ENCODE data around the gene RBM33. TPM values are rescaled to one million over a fixed set of nuclear protein-coding genes. Genes with fewer than 3 reads are reported as not detected.
"Not testable (repeated sequence)": the region's sequence is repeated elsewhere in the genome, so short reads cannot be mapped to it uniquely, and the experiment has no call there.

The RBM33 gene
- total and polyA plus RNA-seq, 4 donors = 4.1 to 80.0 (median 47.2) TPM

- no peak for DNase-seq
- H3K27me3 ChIP-seq (ENCODE audit: control insufficient read depth in 1 of 2, insufficient read depth in 2 of 2, low read length in 1 of 2) = no peaks in the 10 kb centered on the region
- WGBS, 2 donors = 76 to 77% methylated on average over 8 of the region's 8 CpGs
Measured at GRCh38 chr7:155604504-155604997, 39.9 kb upstream of the RBM33 start.

GRCh38 chr7:155609185-155609584 lies 35.3 kb upstream of the RBM33 start:
- DNase-seq (no peak), ATAC-seq (ENCODE audit: low FRiP score) (no peak)
- intact Hi-C loops (cut with DNase I) = no loop called here
- Histone ChIP-seq H3K36me3 (ENCODE audit: control insufficient read depth in 1 of 2, insufficient read depth in 2 of 2, low read length in 1 of 2) (no peaks in the 10 kb centered on the region), H3K27ac (ENCODE audit: low read depth in 1 of 2, low read length in 2 of 2) (no peak overlapping the region), H3K4me3 (ENCODE audit: low read length in 2 of 2) (no peak overlapping the region), H3K4me1 (ENCODE audit: control insufficient read depth in 1 of 2, insufficient read depth in 2 of 2, low read length in 2 of 2) (no peaks in the 10 kb centered on the region), H3K9me3 (ENCODE audit: control insufficient read depth, low read length) (peaks cover 1% of the 10 kb centered on the region), H3K27me3 (ENCODE audit: control insufficient read depth in 1 of 2, insufficient read depth in 2 of 2, low read length in 1 of 2) (no peaks in the 10 kb centered on the region)
- 90 to 91% methylated on average over 12 of the region's 12 CpGs for WGBS, 2 donors

More at GRCh38 chr7:155604504-155604997, 39.9 kb upstream of the RBM33 start:
- H3K27ac ChIP-seq (ENCODE audit: low read depth in 1 of 2, low read length in 2 of 2) = no peak overlapping the region
- no peaks in the 10 kb centered on the region for H3K4me1 ChIP-seq (ENCODE audit: control insufficient read depth in 1 of 2, insufficient read depth in 2 of 2, low read length in 2 of 2)
- intact Hi-C loops (cut with DNase I) = no loop called here
- H3K36me3 ChIP-seq (ENCODE audit: control insufficient read depth in 1 of 2, insufficient read depth in 2 of 2, low read length in 1 of 2) = no peaks in the 10 kb centered on the region
- no peak for ATAC-seq (ENCODE audit: low FRiP score)
- H3K4me3 ChIP-seq (ENCODE audit: low read length in 2 of 2) = no peak overlapping the region
- H3K9me3 ChIP-seq (ENCODE audit: control insufficient read depth, low read length) = no peaks in the 10 kb centered on the region

- intact Hi-C loops (cut with DNase I) = no loop called here
- Histone ChIP-seq H3K36me3 (ENCODE audit: control insufficient read depth in 1 of 2, insufficient read depth in 2 of 2, low read length in 1 of 2) (no peaks in the 10 kb centered on the region), H3K27me3 (ENCODE audit: control insufficient read depth in 1 of 2, insufficient read depth in 2 of 2, low read length in 1 of 2) (no peaks in the 10 kb centered on the region), H3K4me3 (ENCODE audit: low read length in 2 of 2) (no peak overlapping the region), H3K4me1 (ENCODE audit: control insufficient read depth in 1 of 2, insufficient read depth in 2 of 2, low read length in 2 of 2) (no peaks in the 10 kb centered on the region), H3K9me3 (ENCODE audit: control insufficient read depth, low read length) (peaks cover 1% of the 10 kb centered on the region), H3K27ac (ENCODE audit: low read depth in 1 of 2, low read length in 2 of 2) (no peak overlapping the region)
- DNase-seq (no peak), ATAC-seq (ENCODE audit: low FRiP score) (no peak)
- 19 to 35% methylated on average over 11 of the region's 11 CpGs for WGBS, 2 donors
Measured at GRCh38 chr7:155610633-155611193, 33.7 kb upstream of the RBM33 start.

GRCh38 chr7:155611808-155612447 lies 32.5 kb upstream of the RBM33 start:
- ATAC-seq (ENCODE audit: low FRiP score) (no peak), DNase-seq (no peak)
- Histone ChIP-seq H3K27ac (ENCODE audit: low read depth in 1 of 2, low read length in 2 of 2) (no peak overlapping the region), H3K36me3 (ENCODE audit: control insufficient read depth in 1 of 2, insufficient read depth in 2 of 2, low read length in 1 of 2) (no peaks in the 10 kb centered on the region), H3K27me3 (ENCODE audit: control insufficient read depth in 1 of 2, insufficient read depth in 2 of 2, low read length in 1 of 2) (no peaks in the 10 kb centered on the region), H3K4me3 (ENCODE audit: low read length in 2 of 2) (no peak overlapping the region), H3K4me1 (ENCODE audit: control insufficient read depth in 1 of 2, insufficient read depth in 2 of 2, low read length in 2 of 2) (no peaks in the 10 kb centered on the region), H3K9me3 (ENCODE audit: control insufficient read depth, low read length) (peaks cover 1% of the 10 kb centered on the region)
- WGBS, 2 donors = 82 to 86% methylated on average over 9 of the region's 9 CpGs
- intact Hi-C loops (cut with DNase I) = no loop called here

GRCh38 chr7:155612658-155613057 lies 31.8 kb upstream of the RBM33 start:
- 73 to 79% methylated on average over 10 of the region's 10 CpGs for WGBS, 2 donors
- intact Hi-C loops (cut with DNase I) = no loop called here
- Histone ChIP-seq H3K9me3 (ENCODE audit: control insufficient read depth, low read length) (peaks cover 1% of the 10 kb centered on the region), H3K4me3 (ENCODE audit: low read length in 2 of 2) (no peak overlapping the region), H3K4me1 (ENCODE audit: control insufficient read depth in 1 of 2, insufficient read depth in 2 of 2, low read length in 2 of 2) (no peaks in the 10 kb centered on the region), H3K27me3 (ENCODE audit: control insufficient read depth in 1 of 2, insufficient read depth in 2 of 2, low read length in 1 of 2) (no peaks in the 10 kb centered on the region), H3K27ac (ENCODE audit: low read depth in 1 of 2, low read length in 2 of 2) (no peak overlapping the region), H3K36me3 (ENCODE audit: control insufficient read depth in 1 of 2, insufficient read depth in 2 of 2, low read length in 1 of 2) (no peaks in the 10 kb centered on the region)
- no peak for ATAC-seq (ENCODE audit: low FRiP score)
- DNase-seq = no peak

- H3K9me3 ChIP-seq (ENCODE audit: control insufficient read depth, low read length); H3K4me1 ChIP-seq (ENCODE audit: control insufficient read depth in 1 of 2, insufficient read depth in 2 of 2, low read length in 2 of 2); H3K4me3 ChIP-seq (ENCODE audit: low read length in 2 of 2); DNase-seq; H3K27ac ChIP-seq (ENCODE audit: low read depth in 1 of 2, low read length in 2 of 2); H3K36me3 ChIP-seq (ENCODE audit: control insufficient read depth in 1 of 2, insufficient read depth in 2 of 2, low read length in 1 of 2); H3K27me3 ChIP-seq (ENCODE audit: control insufficient read depth in 1 of 2, insufficient read depth in 2 of 2, low read length in 1 of 2); ATAC-seq (ENCODE audit: low FRiP score); intact Hi-C loops (cut with DNase I): not testable (repeated sequence)
- 92 to 99% methylated on average over 6 of the region's 6 CpGs for WGBS, 2 donors
Measured at GRCh38 chr7:155615085-155615484, 29.4 kb upstream of the RBM33 start.

GRCh38 chr7:155618708-155619633 lies 25.5 kb upstream of the RBM33 start:
- no peak for ATAC-seq (ENCODE audit: low FRiP score)
- H3K4me1 ChIP-seq (ENCODE audit: control insufficient read depth in 1 of 2, insufficient read depth in 2 of 2, low read length in 2 of 2) = no peaks in the 10 kb centered on the region
- no peaks in the 10 kb centered on the region for H3K9me3 ChIP-seq (ENCODE audit: control insufficient read depth, low read length)
- no peak for DNase-seq
- intact Hi-C loops (cut with DNase I) = no loop called here
- H3K27me3 ChIP-seq (ENCODE audit: control insufficient read depth in 1 of 2, insufficient read depth in 2 of 2, low read length in 1 of 2) = no peaks in the 10 kb centered on the region
- no peak overlapping the region for H3K4me3 ChIP-seq (ENCODE audit: low read length in 2 of 2)
- H3K27ac ChIP-seq (ENCODE audit: low read depth in 1 of 2, low read length in 2 of 2) = no peak overlapping the region
- H3K36me3 ChIP-seq (ENCODE audit: control insufficient read depth in 1 of 2, insufficient read depth in 2 of 2, low read length in 1 of 2) = no peaks in the 10 kb centered on the region
- 57 to 61% methylated on average over 16 of the region's 16 CpGs for WGBS, 2 donors

GRCh38 chr7:155619634-155620271 lies 24.7 kb upstream of the RBM33 start:
- DNase-seq = no peak
- Histone ChIP-seq H3K9me3 (ENCODE audit: control insufficient read depth, low read length) (peaks cover 1% of the 10 kb centered on the region), H3K27me3 (ENCODE audit: control insufficient read depth in 1 of 2, insufficient read depth in 2 of 2, low read length in 1 of 2) (no peaks in the 10 kb centered on the region), H3K27ac (ENCODE audit: low read depth in 1 of 2, low read length in 2 of 2) (no peak overlapping the region), H3K36me3 (ENCODE audit: control insufficient read depth in 1 of 2, insufficient read depth in 2 of 2, low read length in 1 of 2) (no peaks in the 10 kb centered on the region), H3K4me1 (ENCODE audit: control insufficient read depth in 1 of 2, insufficient read depth in 2 of 2, low read length in 2 of 2) (no peaks in the 10 kb centered on the region), H3K4me3 (ENCODE audit: low read length in 2 of 2) (no peak overlapping the region)
- 85 to 88% methylated on average over 7 of the region's 7 CpGs for WGBS, 2 donors
- intact Hi-C loops (cut with DNase I) = no loop called here
- no peak for ATAC-seq (ENCODE audit: low FRiP score)
